Endothelial cell of umbilical vein (primary cell): ENCODE data around the gene RPH3AL. TPM values are rescaled to one million over a fixed set of nuclear protein-coding genes. Genes with fewer than 3 reads are reported as not detected.

Source experiments
- BruUV-seq: library from RNA; stranded (reverse); fragments of 400-500 nt; replicated peaks from 2 replicates; lab custom pipeline; 2021; lab: Mats Ljungman, UMichigan
- CTCF ChIA-PET: fragments of 300-600, 350-600 bp; sonication (Branson Sonifier 250); formaldehyde crosslinking; loops from one replicate; lab custom pipeline; 2021; ENCODE audit warnings: antibody characterized with exemption, inconsistent platforms; lab: Charles Lee
- POLR2A ChIA-PET: fragments of 300-600, 350-600 bp; sonication (Branson Sonifier 250); formaldehyde crosslinking; loops from one replicate; lab custom pipeline; 2021; ENCODE audit warnings: antibody characterized with exemption, inconsistent platforms; lab: Charles Lee
- DNase-seq: peaks from one replicate; pipeline ENCODE4 v3.0.0-alpha.2; 2011; ENCODE audit warnings: low read depth, low spot score
- FAIRE-seq: peaks from 2 replicates; lab custom pipeline; 2011; peaks lifted over from hg19 to GRCh38; lab: Jason Lieb, UNC
- H2AFZ ChIP-seq: 2 replicates; pipeline ENCODE4 v1.6.0; 2012; ENCODE audit warnings: low read depth, low read length, control low read depth, inconsistent platforms
- H3K27ac ChIP-seq: 2 replicates; pipeline ENCODE4 v1.5.1; 2011; ENCODE audit warnings: low read depth, mild to moderate bottlenecking, control low read depth, low read length, moderate library complexity; ENCODE audit not compliant: insufficient read depth
- H3K27me3 ChIP-seq, 2 experiments: 2 replicates each; pipeline versions ENCODE4 v1.6.0 to v1.6.1; 2011; ENCODE audit warnings: low read length in 2 of 2, mixed read lengths in 1 of 2; ENCODE audit not compliant: control insufficient read depth in 2 of 2, insufficient read depth in 2 of 2
- H3K36me3 ChIP-seq, 2 experiments: 2 replicates in 1 of 2; 3 replicates in 1 of 2; pipeline ENCODE4 v1.5.1; 2011; ENCODE audit warnings: low read length in 2 of 2, mild to moderate bottlenecking in 1 of 2, moderate library complexity in 1 of 2; ENCODE audit not compliant: control insufficient read depth in 2 of 2, insufficient read depth in 2 of 2; ENCODE audit errors: extremely low read depth in 1 of 2
- H3K4me1 ChIP-seq: 3 replicates; pipeline ENCODE4 v1.5.1; 2011; ENCODE audit warnings: mild to moderate bottlenecking, low read length; ENCODE audit not compliant: control insufficient read depth, insufficient read depth; ENCODE audit errors: extremely low read depth
- H3K4me2 ChIP-seq: 2 replicates; pipeline ENCODE4 v1.6.1; 2011; ENCODE audit warnings: low read length, control low read depth, mixed read lengths; ENCODE audit not compliant: insufficient read depth
- H3K4me3 ChIP-seq, 3 experiments: fragments of 200-600 bp in 1 of 3; sonication (generic), shearing (Covaris generic) in 1 of 3; replicated peaks in 1 of 3; 2 replicates each; pipeline ENCODE4 v1.5.1; 2011 to 2016; ENCODE audit warnings: control low read depth in 3 of 3, low read length in 3 of 3, mild to moderate bottlenecking in 2 of 3, inconsistent platforms in 1 of 3, low read depth in 1 of 3, moderate library complexity in 1 of 3; ENCODE audit not compliant: insufficient read depth in 1 of 3
- H3K79me2 ChIP-seq: 2 replicates; pipeline ENCODE4 v1.6.0; 2012; ENCODE audit warnings: low read length, inconsistent platforms; ENCODE audit not compliant: control insufficient read depth, insufficient read depth
- H3K9ac ChIP-seq: replicated peaks from 2 replicates; pipeline ENCODE3; 2011; ENCODE audit warnings: low read length, control low read depth; ENCODE audit not compliant: insufficient read depth; ENCODE audit errors: extremely low read depth
- H3K9me1 ChIP-seq: replicated peaks from 3 replicates; pipeline ENCODE4 v1.6.0; 2011; ENCODE audit warnings: mild to moderate bottlenecking, low read length; ENCODE audit not compliant: control insufficient read depth, insufficient read depth; ENCODE audit errors: extremely low read depth
- H3K9me3 ChIP-seq: replicated peaks from 2 replicates; pipeline ENCODE4 v1.5.1; 2012; ENCODE audit warnings: low read length, inconsistent platforms; ENCODE audit not compliant: control insufficient read depth, insufficient read depth
- H4K20me1 ChIP-seq: replicated peaks from 2 replicates; pipeline ENCODE3; 2011; ENCODE audit warnings: mild to moderate bottlenecking, low read length; ENCODE audit not compliant: control insufficient read depth, insufficient read depth; ENCODE audit errors: extremely low read depth
- EZH2 ChIP-seq: IDR thresholded peaks from 2 replicates; pipeline ENCODE4 v1.6.1; 2012; ENCODE audit warnings: borderline replicate concordance, low read depth, mild to moderate bottlenecking, moderate library complexity, low read length, inconsistent platforms; ENCODE audit not compliant: severe bottlenecking
- FOS ChIP-seq: IDR thresholded peaks from 2 replicates; pipeline ENCODE4 v1.6.1; 2011; ENCODE audit warnings: mild to moderate bottlenecking, low read length, moderate library complexity, borderline replicate concordance; ENCODE audit not compliant: insufficient read depth
- GATA2 ChIP-seq: IDR thresholded peaks from 2 replicates; pipeline ENCODE4 v1.7.0; 2011; ENCODE audit warnings: low read depth, mild to moderate bottlenecking, moderate library complexity, mixed read lengths, low read length; ENCODE audit not compliant: insufficient read length, insufficient read depth
- JUN ChIP-seq: IDR thresholded peaks from 2 replicates; pipeline ENCODE4 v1.6.1; 2011; ENCODE audit warnings: borderline replicate concordance, low read depth; ENCODE audit not compliant: insufficient read length, insufficient read depth
- MYC ChIP-seq: IDR thresholded peaks from one replicate; pipeline ENCODE4 v1.6.1; 2011; ENCODE audit warnings: mild to moderate bottlenecking, low read depth, low read length
- POLR2A ChIP-seq: IDR thresholded peaks from 2 replicates; pipeline ENCODE4 v1.6.1; 2012; ENCODE audit warnings: low read depth, mild to moderate bottlenecking, control low read depth, low read length
- POLR2AphosphoS5 ChIP-seq: IDR thresholded peaks from 2 replicates; pipeline ENCODE4 v1.6.1; 2012; ENCODE audit warnings: low read depth, mild to moderate bottlenecking, control low read depth, low read length, moderate library complexity; ENCODE audit not compliant: insufficient read depth
- dilution Hi-C: fragments of 300-500 bp; cut with MboI; formaldehyde crosslinking; loops from one replicate; pipeline ENCODE4 v1.15.0; 2019; ENCODE audit warnings: low sequenced_read_pairs; ENCODE audit not compliant: extremely low pct_ligation_motif_present
- intact Hi-C: fragments of 100-400 bp; cut with micrococcal nuclease; formaldehyde crosslinking; loops from one replicate; pipeline ENCODE4 v1.10.0; 2022
- polyA plus RNA-seq, 4 experiments: library from polyadenylated mRNA; depleted of rRNA in 3 of 4; stranded (reverse) in 3 of 4; unstranded in 1 of 4; fragments of >200 nt; gene quantifications; 2 replicates each; pipeline versions ENCODE4 v1.2.1 to v1.2.3, GENCODE V29; 2011 to 2012; ENCODE audit warnings: missing spikeins in 1 of 4
- total RNA-seq: library from RNA; stranded (reverse); gene quantifications from 2 replicates; pipeline ENCODE4 v1.2.3, GENCODE V29; 2021
- TF ChIP-seq, protein P1 (sequence below): IDR thresholded peaks from 2 replicates; pipeline ENCODE4 v1.6.1; 2011; ENCODE audit not compliant: insufficient read depth, insufficient read length
- TF ChIP-seq, protein P2 (sequence below), 2 donors: IDR thresholded peaks; 1 replicate in 1 of 2; 2 replicates in 1 of 2; pipeline ENCODE4 v1.5.1; 2011; ENCODE audit warnings: low read length in 2 of 2, mild to moderate bottlenecking in 2 of 2, moderate library complexity in 2 of 2, control low read depth in 1 of 2, inconsistent platforms in 1 of 2, low read depth in 1 of 2; ENCODE audit not compliant: insufficient read depth in 1 of 2; ENCODE audit errors: extremely low read depth in 1 of 2

RPH3AL gene
- total and polyA plus RNA-seq, 2 donors (not counting 3 experiments of a cell fraction or from before 2014, with no cell fraction given): 4.1 to 7.0 TPM

DNA sequence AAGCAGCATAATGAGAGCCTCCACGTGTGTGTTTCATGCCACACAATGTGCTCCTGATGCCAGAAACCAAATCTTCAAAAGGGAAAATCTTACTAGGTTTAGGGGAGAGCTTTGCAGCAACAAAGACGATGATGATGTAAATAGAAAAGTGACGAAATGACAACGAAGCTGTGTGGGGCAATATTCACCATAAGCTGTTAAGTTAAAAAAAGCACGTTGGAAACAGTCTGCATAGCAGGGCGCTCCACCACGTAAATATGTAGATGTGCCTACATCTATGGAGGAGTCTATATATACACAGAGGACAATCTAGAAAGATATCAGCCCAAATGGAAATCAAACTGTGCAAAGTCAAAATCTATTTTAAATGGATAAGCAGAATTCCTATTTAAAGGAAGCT lies 61.0 kb downstream of the RPH3AL start:
- ChIA-PET CTCF (interaction anchor here (0.6 to 1.7 kb wide), 4 partner anchors 27 to 116 kb away, joined by 3 to 6 read pairs (median 4); no protein-coding TSS in a partner anchor), POLR2A (no interaction called here)
- Histone ChIP-seq H2AFZ (no peak overlapping the region), H3K9me3 (no peaks in the 10 kb centered on the region), H3K9ac (no peak overlapping the region), H3K9me1 (no peaks in the 10 kb centered on the region), H3K36me3 (no peaks in the 10 kb centered on the region), H3K27ac (no peak overlapping the region), H4K20me1 (no peaks in the 10 kb centered on the region), H3K79me2 (no peaks in the 10 kb centered on the region), H3K4me2 (no peak overlapping the region), H3K4me3 (no peak overlapping the region), H3K4me1 (no peaks in the 10 kb centered on the region), H3K27me3 (no peaks in the 10 kb centered on the region)
- TF ChIP-seq POLR2A (no peak), JUN (no peak), MYC (no peak), GATA2 (no peak), FOS (no peak), POLR2AphosphoS5 (no peak), EZH2 (no peak)
- TF ChIP-seq, protein P1, sequence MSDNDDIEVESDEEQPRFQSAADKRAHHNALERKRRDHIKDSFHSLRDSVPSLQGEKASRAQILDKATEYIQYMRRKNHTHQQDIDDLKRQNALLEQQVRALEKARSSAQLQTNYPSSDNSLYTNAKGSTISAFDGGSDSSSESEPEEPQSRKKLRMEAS: no peak
- TF ChIP-seq, protein P2, sequence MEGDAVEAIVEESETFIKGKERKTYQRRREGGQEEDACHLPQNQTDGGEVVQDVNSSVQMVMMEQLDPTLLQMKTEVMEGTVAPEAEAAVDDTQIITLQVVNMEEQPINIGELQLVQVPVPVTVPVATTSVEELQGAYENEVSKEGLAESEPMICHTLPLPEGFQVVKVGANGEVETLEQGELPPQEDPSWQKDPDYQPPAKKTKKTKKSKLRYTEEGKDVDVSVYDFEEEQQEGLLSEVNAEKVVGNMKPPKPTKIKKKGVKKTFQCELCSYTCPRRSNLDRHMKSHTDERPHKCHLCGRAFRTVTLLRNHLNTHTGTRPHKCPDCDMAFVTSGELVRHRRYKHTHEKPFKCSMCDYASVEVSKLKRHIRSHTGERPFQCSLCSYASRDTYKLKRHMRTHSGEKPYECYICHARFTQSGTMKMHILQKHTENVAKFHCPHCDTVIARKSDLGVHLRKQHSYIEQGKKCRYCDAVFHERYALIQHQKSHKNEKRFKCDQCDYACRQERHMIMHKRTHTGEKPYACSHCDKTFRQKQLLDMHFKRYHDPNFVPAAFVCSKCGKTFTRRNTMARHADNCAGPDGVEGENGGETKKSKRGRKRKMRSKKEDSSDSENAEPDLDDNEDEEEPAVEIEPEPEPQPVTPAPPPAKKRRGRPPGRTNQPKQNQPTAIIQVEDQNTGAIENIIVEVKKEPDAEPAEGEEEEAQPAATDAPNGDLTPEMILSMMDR (IDR thresholded peaks at IDR 0.05; ENCODE audit: extremely low read depth in 1 of 2, insufficient read depth in 1 of 2, low read depth in 1 of 2, low read length in 2 of 2): no peak
- FAIRE-seq: no peak
- dilution Hi-C loops (no loop called here), intact Hi-C loops (no loop called here)
- no peak for DNase-seq
- no TSS peak for BruUV-seq
